Measurements from ENCODE around the gene TMEM253. TPM values are rescaled to one million over a fixed set of nuclear protein-coding genes. Genes with fewer than 3 reads are reported as not detected.

The TMEM253 gene
- total and polyA plus RNA-seq, 9 of the 15 experiments (the other 6 are each of a cell fraction or from before 2014, with no cell fraction given) = 0.11 to 0.61 (median 0.26) TPM; not detected in 3

DNA sequence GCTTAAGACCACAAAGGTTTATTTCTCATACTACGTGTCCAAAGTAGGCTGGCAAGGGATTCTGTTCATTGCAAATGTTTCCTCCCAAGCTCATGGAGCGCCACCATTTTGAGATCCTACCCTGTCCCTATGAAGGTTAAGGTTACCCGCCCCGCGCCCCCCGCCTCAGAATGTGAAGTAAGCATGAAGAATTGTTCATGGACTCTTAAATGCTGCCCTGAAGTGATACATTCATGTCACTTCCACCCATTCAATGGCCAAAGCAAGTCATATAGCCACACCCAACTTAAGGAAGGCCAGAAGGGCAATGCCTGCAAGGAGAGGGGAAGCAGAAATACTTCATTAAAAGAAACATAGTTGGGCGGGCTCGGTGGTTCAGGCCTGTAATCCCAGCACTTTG, 4.2 kb downstream of the TMEM253 start:
- Histone ChIP-seq H4K20me1 (replicated peaks; ENCODE audit: control insufficient read depth, insufficient read depth, low read length) (no peaks in the 10 kb centered on the region), H3K36me3 (ENCODE audit: control insufficient read depth, insufficient read depth, low read length) (no peaks in the 10 kb centered on the region), H3K27me3 (ENCODE audit: control insufficient read depth in 2 of 2, insufficient read depth in 2 of 2, low read length in 2 of 2) (no peaks in the 10 kb centered on the region), H3K79me2 (ENCODE audit: control insufficient read depth, insufficient read depth, low read length) (0 out of 3 replicates have a peak, but pooled peaks cover 6% of the 10 kb centered on the region), H2AFZ (ENCODE audit: low read depth, low read length) (peak overlapping the region; percentile 16; the same call in 1 of the 2 replicates), H3K9me1 (ENCODE audit: control insufficient read depth, insufficient read depth, low read length) (no peaks in the 10 kb centered on the region), H3K4me2 (ENCODE audit: insufficient read depth, low read length) (peak overlapping the region; percentile 87), H3K4me3 (no peak overlapping the region), H3K27ac (ENCODE audit: extremely low read depth, low read depth, low read length) (peak overlapping the region; percentile 96), H3K9ac (ENCODE audit: insufficient read depth in 1 of 2, low read depth in 2 of 2, low read length in 2 of 2) (peak overlapping the region in 1 of 2 experiments; percentile 92; a peak in 1 of 4 replicates), H3K4me1 (replicated peaks in 1 of 2; ENCODE audit: control insufficient read depth in 2 of 2, insufficient read depth in 2 of 2, low read length in 2 of 2) (peaks cover 46 to 58% of the 10 kb centered on the region in 2 experiments), H3K9me3 (replicated peaks; ENCODE audit: control insufficient read depth, insufficient read depth, low read depth, low read length) (no peaks in the 10 kb centered on the region)
- ATAC-seq (no peak), FAIRE-seq (no peak), DNase-seq (ENCODE audit: extremely low read depth in 1 of 4, low spot score in 3 of 4) (no peak)
- 86% methylated on average over 6 of the region's 8 CpGs for WGBS (ENCODE audit: insufficient coverage, low coverage, missing lambda C conversion rate)
- TF ChIP-seq, protein P1, sequence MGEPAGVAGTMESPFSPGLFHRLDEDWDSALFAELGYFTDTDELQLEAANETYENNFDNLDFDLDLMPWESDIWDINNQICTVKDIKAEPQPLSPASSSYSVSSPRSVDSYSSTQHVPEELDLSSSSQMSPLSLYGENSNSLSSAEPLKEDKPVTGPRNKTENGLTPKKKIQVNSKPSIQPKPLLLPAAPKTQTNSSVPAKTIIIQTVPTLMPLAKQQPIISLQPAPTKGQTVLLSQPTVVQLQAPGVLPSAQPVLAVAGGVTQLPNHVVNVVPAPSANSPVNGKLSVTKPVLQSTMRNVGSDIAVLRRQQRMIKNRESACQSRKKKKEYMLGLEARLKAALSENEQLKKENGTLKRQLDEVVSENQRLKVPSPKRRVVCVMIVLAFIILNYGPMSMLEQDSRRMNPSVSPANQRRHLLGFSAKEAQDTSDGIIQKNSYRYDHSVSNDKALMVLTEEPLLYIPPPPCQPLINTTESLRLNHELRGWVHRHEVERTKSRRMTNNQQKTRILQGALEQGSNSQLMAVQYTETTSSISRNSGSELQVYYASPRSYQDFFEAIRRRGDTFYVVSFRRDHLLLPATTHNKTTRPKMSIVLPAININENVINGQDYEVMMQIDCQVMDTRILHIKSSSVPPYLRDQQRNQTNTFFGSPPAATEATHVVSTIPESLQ (CRISPR knock-in tag; IDR thresholded peaks at IDR 0.05) = no peak
- TF ChIP-seq HMG20B (CRISPR knock-in tag; IDR thresholded peaks at IDR 0.05) = no peak
- TF ChIP-seq ZNF347 (CRISPR knock-in tag; IDR thresholded peaks at IDR 0.05; ENCODE audit: low read depth) = no peak
- TF ChIP-seq, protein P2, sequence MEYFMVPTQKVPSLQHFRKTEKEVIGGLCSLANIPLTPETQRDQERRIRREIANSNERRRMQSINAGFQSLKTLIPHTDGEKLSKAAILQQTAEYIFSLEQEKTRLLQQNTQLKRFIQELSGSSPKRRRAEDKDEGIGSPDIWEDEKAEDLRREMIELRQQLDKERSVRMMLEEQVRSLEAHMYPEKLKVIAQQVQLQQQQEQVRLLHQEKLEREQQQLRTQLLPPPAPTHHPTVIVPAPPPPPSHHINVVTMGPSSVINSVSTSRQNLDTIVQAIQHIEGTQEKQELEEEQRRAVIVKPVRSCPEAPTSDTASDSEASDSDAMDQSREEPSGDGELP (CRISPR knock-in tag; IDR thresholded peaks at IDR 0.05; ENCODE audit: borderline replicate concordance) = no peak
- no peak for TF ChIP-seq NCOA2 (IDR thresholded peaks at IDR 0.05; ENCODE audit: partially characterized antibody in 2 of 2)
- no peak for TF ChIP-seq ELF1 (tag; IDR thresholded peaks at IDR 0.05)
- TF ChIP-seq ZNF766 (CRISPR knock-in tag; conservative IDR thresholded peaks at IDR 0.05) = no peak
- no peak for TF ChIP-seq TFAM (CRISPR knock-in tag; conservative IDR thresholded peaks at IDR 0.05)
- TF ChIP-seq PTTG1 (tag; IDR thresholded peaks at IDR 0.05; ENCODE audit: low read depth) = no peak
- intact Hi-C loops (cut with micrococcal nuclease) (no loop called here), in situ Hi-C loops (cut with MboI) (no loop called here)
- POLR2A ChIA-PET = interaction anchor here (0.7 to 1.3 kb wide), 6 partner anchors 14 to 210 kb away, joined by 3 to 8 read pairs (median 3); no protein-coding TSS in a partner anchor
- BruUV-seq (replicated peaks) = no TSS peak
- CTCF ChIA-PET (ENCODE audit: low intra/inter-chr PET ratio) = interaction anchor here (0.6 to 5.3 kb wide), 4 partner anchors 13 to 91 kb away, joined by 3 to 54 read pairs (median 8); partner anchors contain the start of gene ARHGEF40

Data from K562 (cell line).